ENCODE results near the gene ZNF609.

Gene ZNF609

DNA sequence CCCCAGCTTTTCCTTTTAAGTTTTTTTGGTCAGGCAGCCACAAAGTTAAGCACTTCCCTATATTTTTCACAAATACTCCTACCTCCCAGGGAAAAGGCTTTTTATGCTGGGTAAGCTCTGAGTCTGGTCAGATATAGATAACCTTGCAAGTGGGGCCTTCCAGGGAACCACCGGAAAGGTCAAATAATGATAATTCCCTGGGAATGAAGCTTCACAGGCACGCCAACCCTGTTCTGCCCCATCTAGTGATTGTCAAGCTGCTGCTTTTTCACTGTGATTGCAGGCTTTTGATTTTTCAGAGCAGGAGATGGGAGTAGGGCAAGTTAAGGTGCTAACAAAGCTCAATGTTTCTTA is 121.0 kb downstream of the ZNF609 start:
- TF ChIP-seq, protein P1, sequence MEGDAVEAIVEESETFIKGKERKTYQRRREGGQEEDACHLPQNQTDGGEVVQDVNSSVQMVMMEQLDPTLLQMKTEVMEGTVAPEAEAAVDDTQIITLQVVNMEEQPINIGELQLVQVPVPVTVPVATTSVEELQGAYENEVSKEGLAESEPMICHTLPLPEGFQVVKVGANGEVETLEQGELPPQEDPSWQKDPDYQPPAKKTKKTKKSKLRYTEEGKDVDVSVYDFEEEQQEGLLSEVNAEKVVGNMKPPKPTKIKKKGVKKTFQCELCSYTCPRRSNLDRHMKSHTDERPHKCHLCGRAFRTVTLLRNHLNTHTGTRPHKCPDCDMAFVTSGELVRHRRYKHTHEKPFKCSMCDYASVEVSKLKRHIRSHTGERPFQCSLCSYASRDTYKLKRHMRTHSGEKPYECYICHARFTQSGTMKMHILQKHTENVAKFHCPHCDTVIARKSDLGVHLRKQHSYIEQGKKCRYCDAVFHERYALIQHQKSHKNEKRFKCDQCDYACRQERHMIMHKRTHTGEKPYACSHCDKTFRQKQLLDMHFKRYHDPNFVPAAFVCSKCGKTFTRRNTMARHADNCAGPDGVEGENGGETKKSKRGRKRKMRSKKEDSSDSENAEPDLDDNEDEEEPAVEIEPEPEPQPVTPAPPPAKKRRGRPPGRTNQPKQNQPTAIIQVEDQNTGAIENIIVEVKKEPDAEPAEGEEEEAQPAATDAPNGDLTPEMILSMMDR (IDR thresholded peaks at IDR 0.05; ENCODE audit: control insufficient read depth, insufficient read depth, low read depth, low read length, missing control alignments) = no peak
- no peak overlapping the region for H3K4me3 ChIP-seq (ENCODE audit: control insufficient read depth, low read depth, low read length)
- DNase-seq (ENCODE audit: low read depth) = no peak

DNA sequence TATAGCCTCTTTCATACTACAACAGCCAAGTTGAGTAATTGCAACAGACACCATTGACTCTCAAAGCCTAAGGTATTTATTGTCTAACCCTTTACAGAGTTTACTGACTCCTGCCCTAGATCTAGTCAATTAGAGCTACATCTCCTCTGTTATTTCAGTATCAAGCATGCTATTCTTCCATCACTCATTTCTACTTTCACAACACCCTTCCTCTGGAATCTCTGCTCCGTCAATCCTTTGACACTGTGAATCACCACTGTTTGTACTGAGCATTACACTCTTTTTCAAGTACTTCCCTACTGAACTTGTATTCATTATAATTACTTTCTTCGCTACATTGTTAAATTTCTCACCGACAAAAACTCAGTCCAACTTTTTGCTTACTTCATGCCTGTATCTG is 121.8 kb downstream of the ZNF609 start:
- H3K4me3 ChIP-seq (ENCODE audit: control insufficient read depth, low read depth, low read length) = no peak overlapping the region
- TF ChIP-seq, protein P1 (IDR thresholded peaks at IDR 0.05; ENCODE audit: control insufficient read depth, insufficient read depth, low read depth, low read length, missing control alignments) = no peak
- no peak for DNase-seq (ENCODE audit: low read depth)

DNA sequence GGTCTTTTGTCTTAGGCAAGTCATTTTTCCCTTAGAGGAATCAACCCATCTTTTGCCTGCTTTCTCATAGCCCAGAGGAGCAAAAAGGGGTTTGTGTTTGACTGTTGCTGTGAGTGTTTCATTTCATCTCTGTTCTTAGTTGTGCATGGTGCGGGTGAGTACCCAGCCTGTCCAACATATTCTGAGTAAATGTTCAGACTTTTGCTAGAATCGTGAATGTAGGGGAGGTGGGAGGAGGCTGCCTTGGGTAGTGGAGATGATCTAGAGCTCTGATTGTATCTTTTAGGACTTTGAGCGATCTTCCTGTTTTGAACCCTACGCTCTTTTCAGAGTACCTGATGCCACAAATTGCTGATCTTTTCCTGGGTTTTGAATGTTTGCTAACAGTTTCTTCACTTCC is 123.1 kb downstream of the ZNF609 start:
- no peak overlapping the region for H3K4me3 ChIP-seq (ENCODE audit: control insufficient read depth, low read depth, low read length)
- no peak for DNase-seq (ENCODE audit: low read depth)
- TF ChIP-seq, protein P1 (IDR thresholded peaks at IDR 0.05; ENCODE audit: control insufficient read depth, insufficient read depth, low read depth, low read length, missing control alignments) = no peak

DNA sequence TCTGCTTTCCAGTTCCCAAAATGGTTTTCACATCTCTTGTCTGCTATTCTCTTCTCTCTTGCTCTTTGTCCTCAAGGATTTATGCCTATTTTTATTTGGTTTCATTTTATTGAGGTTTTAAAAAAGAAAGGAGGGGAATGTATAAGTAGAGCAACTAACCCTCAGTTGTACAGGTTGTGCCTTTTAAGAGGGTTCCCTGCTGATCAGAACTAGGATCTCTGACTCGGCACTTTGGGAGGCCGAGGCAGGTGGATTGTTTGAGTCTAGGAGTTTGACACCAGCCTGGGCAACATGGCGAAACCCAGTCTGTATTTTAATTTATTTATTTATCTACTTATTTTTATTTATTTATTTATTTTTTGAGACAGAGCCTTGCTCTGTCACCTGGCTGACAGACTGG is 123.6 kb downstream of the ZNF609 start:
- H3K4me3 ChIP-seq (ENCODE audit: control insufficient read depth, low read depth, low read length) = no peak overlapping the region
- no peak for DNase-seq (ENCODE audit: low read depth)
- TF ChIP-seq, protein P1 (IDR thresholded peaks at IDR 0.05; ENCODE audit: control insufficient read depth, insufficient read depth, low read depth, low read length, missing control alignments) = no peak

DNA sequence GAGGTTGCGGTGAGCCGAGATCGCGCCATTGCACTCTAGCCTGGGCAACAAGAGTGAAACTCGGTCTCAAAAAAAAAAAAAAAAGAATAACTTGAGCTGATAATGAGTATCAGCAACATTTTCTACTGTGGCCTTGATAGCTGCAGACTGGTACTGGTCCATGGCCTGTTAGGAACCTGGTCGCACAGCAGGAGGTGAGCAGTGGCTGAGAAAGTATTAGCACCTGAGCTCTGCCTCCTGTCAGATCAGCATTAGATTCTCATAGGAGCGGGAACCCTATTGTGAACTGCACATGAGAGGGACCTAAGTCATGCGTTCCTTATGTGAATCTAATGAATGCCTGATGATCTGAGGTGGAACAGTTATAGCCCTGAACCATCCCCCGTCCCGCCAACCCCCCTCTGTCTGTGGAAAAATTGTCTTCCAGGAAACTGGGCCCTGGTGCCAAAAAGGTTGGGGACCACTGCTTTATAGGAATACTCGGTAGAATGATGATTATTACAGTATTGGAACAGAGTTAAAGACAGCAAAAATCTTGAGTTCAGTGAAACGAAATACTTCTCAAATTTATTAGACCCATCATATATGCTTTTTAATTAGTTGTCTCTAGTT is 126.0 kb downstream of the ZNF609 start:
- H3K4me3 ChIP-seq (ENCODE audit: control insufficient read depth, low read depth, low read length) = no peak overlapping the region
- TF ChIP-seq, protein P1 (IDR thresholded peaks at IDR 0.05; ENCODE audit: control insufficient read depth, insufficient read depth, low read depth, low read length, missing control alignments) = no peak
- DNase-seq (ENCODE audit: low read depth) = no peak

DNA sequence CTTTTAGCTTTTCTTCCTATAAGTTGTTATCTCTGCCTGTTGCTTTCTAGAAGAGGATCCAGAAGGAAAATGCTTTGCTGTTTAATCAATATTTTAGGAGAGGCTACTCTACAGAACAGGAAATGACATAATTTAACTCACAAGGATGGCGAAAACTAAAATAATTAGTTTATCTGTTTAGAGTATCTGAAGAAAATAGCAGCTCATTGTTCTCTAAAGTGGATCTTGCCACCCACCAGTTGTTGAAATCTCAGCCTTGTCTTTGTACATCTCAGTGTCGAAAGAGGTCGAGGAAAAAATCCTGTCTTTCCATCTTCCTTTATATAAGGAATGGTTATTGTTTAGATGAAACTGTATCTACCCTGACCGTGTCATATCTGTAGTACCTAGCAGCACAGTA is 126.6 kb downstream of the ZNF609 start:
- TF ChIP-seq, protein P1 (IDR thresholded peaks at IDR 0.05; ENCODE audit: control insufficient read depth, insufficient read depth, low read depth, low read length, missing control alignments) = no peak
- no peak for DNase-seq (ENCODE audit: low read depth)
- no peak overlapping the region for H3K4me3 ChIP-seq (ENCODE audit: control insufficient read depth, low read depth, low read length)
